Brain pericyte (primary cell): ENCODE results near the gene CYS1.

Experiments used
- DNase-seq: peaks from one replicate; pipeline ENCODE4 v3.0.0-alpha.2; 2012; ENCODE audit warnings: low read depth, low spot score

CYS1 gene

DNA sequence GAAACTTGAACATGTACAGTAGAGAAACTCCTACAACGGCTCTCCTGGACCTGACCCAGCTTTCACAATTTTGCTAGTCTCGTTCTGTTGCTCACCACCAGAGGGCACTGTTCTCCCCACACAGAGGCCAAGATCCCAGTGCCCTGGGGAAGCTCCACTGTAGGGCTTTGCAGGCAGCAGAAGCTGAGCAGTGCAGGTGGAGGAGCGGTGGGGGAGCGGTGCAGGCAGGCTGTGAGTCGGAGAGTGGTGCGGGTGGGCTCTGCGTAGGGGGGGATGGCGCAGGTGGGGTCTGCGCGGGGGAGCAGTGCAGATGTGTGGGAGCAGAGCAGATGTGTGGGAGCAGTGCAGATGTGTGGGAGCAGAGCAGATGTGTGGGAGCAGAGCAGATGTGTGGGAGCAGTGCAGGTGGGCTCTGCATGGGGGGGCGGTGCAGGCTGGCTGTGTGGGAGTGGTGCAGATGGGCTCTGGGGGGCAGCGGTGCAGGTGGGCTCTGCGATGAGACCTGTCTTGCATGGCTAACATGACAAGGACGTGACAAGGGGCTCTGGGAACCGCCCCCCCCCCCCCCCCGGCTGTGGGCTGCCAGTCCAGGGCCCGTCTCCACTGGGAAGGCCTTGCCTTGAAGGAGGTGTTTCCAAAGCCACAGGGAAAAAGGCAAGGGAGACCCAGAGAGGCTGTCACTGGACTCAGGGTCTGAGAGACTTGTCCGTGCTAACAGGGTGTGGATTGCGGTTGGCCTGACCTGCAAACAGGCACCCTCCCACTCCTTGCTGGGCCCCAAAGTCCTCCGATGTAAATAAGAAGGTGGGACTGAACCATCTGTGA is 7.3 kb downstream of the CYS1 start:
- DNase-seq, result peak; percentile 57

DNA sequence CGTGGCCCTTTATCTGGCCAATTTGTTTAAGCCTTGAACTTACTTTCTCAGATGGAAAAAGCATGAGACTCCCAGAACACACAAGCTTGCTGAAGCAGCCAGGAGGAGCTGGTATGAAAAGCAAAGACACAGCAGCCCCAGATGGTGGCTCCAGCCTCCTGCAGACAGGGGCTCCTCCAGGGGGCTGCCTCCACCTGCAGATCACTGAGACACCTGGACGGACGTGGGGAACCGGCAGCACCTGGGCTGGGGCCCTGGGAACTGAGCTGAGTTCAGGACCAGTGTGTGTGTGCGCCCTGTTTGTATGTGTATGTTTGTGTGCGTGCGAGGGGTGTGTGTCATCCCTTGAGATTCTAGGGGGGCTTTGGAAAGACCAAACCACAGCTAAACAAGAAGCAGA is 8.6 kb downstream of the CYS1 start:
- DNase-seq, result no peak

DNA sequence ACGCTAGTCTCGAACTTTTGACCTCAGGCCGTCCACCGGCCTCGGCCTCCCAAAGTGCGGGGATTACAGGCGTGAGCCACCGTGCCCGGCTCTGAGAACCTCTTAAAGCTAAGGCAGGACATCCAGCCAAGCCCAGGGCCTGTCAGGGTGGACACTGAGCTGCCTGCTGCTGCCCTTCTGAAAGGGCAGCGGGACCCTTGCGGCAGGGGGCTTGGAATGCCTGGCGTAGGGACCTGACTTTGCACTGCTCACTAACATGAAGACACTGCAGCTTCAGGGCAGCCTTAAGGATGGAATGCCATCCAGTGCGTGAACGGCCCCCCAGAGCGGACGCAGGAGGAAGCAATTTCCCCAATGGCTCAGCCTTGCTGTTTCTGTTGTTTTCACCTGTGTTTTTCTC is 9.0 kb downstream of the CYS1 start:
- no peak for DNase-seq

DNA sequence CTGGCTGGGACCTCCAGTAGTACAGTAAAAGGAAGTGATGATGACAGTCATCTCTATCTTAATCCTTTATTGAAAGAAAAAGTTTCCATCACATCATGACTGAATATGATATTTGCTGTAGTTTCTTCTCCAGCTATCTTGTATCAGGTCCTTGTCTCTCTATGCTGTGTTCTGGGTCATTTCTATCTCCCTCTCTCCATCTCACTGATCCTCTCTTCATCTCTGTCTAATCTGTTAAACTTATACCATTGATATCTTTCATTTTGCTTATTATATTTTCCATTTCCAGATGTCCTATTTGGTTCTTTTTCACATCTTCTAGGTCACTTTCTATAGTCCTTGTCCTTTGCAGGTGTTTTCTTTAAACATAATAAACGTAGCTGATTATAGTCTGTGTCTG is 12.3 kb downstream of the CYS1 start:
- no peak for DNase-seq

DNA sequence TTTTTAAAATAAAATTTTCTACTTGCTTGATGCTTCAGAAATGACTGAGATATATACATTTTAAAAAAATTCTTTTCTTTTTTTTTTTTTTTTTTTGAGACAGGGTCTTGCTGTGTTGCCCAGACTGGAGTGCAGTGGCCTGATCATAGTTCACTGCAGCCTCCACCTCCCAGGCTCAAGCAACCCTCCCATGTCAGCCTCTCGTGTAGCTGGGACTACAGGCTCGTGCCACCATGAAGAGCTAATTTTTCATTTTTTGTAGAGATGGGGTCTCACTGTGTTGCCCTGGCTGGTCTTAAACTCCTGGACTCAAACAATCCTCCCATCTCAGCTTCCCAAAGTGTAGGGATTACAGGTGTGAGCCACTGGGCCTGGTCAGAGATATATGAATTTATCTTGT is 12.9 kb downstream of the CYS1 start:
- no peak for DNase-seq

DNA sequence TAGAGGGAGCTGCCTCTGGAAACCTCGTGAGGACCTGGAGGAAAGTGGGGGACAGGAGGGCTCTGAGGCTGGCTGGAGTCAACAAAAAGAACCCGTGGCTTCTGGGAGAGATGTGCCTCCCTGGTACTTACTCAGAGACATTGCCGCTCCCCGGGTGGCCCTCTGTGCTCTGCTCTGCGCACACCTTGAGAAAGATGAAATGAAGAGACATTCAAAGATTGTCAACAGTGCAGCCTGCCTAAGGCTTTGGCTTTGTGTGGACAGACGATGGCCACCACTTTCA is 14.5 kb downstream of the CYS1 start:
- DNase-seq, result no peak

DNA sequence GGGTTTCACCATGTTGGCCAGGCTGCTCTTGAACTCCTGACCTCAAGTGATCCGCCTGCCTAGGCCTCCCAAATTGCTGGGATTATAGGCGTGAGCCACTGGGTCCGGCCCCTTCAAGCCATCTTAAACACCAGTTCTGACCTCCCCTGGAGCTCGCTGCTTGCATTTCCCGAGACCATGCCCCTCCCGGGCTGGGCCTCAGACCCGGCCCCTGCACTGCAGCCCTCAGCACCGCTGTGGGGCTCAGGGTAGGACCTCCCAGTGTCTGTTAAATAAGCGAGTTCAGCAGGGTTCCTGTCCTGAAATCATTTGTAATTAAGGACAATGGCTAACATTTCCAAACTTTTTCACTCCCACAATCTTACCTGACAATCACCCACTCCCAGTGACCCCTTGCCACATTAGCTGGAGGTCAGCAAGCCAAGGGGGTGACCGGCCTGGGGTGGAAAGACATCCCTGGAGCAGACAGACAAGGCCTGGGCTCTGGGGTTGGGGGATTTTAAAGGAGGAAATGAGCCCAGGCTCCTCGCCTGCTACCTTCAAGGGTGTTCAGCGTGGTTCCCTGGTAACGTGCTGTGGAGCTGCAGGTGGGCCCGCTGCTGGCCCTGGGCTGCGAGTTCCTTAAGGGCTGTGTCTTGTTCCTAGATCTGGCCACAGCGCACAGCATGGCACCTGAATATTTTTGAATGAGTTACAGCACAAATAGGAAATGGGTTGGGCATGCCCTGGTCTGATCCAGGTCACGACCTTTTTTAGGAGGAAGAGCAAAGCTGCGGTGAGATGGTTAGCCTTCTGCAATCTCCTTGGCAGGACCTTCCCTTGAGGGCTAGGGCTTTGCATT is 15.1 kb downstream of the CYS1 start:
- no peak for DNase-seq

DNA sequence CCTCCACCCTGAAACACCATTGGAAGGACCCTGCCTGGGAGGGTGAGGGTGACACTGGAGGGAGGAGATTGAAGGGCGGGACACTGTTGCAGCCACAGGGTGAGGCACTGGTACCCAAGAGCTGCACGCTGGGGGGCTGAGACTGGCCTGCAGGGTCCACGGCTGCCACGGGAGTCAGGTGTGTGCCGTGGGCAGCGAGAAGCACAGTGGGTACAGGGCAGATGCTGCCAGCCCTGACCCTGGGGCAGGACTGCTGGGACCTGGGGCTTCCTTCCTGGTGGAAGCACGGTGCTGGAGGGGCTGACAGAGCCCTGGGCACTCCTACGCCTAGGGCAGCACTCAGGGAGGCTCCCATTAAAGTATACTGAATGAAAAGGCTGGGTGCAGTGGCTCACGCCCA is 16.6 kb downstream of the CYS1 start:
- DNase-seq, result no peak

DNA sequence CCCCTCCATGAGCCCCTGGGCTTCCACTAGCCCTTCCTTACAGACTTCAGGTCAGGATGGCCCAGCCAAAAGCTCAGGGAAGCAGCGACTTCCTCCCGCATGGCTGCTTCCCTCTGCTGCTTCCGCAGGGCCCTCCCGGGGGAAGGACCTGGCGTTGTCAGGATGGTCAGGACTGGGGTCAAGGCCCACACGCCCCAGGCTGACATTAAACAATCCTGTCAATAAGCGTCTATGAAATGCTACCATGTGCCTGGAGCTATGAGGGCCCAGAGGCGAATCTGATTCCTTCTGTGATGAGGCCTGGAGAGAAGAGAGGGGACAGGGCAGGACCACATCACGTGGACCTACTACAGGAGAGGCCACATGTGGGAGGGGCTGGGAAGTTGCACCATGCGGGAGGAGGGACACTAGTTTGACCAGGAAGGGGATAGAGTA is 17.3 kb downstream of the CYS1 start:
- DNase-seq, result no peak

DNA sequence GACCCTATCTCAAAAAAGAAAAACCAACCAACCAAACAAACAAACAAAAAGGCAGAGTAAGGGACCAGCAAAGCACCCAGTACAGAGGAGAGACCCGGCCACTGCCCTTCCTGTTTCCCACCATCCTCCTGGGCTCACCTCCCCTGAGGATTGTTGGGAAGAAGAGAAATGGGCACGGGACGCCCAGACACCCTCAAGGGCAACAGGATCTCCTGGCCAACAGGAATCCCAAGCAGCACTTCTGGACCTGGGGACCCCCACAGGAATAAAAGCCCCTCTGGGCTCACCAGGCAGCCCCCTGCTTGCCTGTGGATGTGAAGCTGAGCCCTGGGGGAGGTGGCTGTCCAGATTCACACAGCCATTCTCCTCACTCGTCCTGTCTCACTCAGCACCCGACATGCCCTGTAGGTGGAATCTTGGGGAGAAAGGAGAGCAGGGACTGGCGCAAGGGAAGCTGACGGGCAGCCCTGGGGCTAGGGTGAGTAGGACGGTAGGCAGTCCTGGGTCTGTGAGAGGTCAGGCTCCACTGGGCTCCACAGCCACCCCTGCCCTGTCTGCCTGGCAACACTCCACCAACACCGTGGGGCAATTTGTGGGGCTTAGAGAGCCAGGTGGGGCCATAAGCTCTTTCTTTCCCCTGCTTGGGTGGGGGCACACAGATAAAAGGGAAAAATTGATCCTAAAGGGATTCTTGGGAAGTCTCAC is 18.8 kb downstream of the CYS1 start:
- no peak for DNase-seq

DNA sequence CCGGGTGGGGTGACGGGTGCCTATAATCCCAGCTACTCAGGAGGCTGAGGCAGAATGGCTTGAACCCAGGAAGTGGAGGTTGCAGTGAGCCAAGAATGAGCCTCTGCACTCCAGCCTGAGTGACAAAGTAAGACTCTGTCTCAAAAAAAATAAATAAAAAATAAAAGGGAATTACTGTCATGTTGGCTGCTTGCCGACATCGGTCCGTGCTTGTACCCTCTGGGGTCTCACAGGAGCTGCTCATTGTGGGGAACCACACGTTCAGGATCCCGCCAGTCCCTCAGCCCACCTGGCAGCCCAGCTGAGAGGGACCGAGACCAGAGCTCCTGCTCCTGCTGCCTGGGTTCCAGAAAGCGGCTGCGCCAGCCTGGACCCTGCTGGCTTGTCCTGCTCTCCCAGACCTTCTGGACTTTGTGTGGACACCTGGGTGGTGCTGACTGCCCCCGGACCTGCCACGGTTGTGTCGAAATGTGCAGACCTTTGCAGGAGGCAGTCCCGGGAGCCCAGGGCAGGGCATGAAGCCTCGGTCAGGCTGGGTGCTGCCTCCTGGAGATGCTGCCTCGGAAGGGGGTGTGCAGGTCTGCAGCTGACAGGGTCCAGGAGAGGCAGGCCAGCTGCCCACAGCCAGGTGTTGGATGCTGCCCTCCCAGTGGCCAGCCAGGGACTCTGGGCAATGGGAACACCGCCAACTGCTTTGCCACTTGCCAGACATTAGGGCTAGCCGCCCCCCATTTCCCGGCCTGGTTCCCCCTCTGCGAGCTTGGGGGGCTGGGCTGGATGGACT is 20.5 kb downstream of the CYS1 start:
- no peak for DNase-seq

DNA sequence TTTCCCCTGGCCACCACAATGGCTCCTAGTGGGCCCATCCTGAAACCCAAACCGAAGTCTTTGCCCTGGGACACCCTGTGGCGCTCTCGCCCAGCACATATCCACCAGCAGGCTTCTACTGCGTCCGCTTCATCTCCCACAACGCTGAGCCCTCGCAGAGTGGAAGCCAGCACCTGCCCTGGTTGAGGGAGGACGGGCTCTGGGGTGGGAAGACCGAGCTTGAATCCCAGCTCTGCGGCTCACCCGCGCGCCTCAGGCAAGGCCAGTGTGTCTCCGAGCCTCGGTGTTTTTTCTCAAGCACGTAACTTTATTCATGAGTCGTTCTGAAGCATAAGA is 21.2 kb downstream of the CYS1 start:
- no peak for DNase-seq

DNA sequence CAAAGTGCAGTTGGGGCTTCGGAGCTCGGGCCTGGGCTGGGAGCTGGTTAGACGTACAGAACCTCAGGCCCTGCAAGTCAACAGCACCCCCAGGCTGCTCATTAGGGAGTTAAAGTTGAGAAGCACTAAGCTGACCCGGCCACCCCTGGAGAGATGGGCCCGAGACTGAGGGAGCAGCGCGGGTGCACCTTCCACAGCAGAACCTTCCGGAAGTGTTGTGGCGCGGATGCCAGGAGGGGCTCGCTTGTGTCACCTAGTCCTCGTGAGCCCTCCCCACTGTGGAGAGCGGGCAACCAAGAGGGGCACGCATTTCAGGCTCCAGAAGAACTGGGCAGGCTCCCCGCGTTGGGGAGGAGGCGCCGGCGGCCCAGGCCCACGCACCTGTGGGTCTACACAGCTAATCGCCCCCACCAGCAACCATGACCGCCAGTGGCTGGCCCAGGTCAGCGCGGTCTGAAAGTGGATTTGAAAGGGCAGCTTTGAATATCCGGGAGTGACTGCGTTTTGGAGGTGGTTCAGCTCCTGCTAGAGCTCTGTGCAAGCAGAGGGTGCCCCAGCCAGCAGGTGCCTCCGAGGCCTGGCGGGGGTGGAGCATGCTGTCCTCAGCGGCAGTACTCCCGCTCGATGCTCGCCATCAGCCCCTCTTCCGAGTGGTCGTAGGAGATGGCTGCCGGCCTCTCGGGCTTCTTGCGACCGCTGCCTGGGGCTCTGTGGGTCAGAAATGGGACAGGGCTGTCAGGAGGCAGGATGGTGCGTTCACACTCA is 21.8 kb downstream of the CYS1 start:
- DNase-seq, result no peak

DNA sequence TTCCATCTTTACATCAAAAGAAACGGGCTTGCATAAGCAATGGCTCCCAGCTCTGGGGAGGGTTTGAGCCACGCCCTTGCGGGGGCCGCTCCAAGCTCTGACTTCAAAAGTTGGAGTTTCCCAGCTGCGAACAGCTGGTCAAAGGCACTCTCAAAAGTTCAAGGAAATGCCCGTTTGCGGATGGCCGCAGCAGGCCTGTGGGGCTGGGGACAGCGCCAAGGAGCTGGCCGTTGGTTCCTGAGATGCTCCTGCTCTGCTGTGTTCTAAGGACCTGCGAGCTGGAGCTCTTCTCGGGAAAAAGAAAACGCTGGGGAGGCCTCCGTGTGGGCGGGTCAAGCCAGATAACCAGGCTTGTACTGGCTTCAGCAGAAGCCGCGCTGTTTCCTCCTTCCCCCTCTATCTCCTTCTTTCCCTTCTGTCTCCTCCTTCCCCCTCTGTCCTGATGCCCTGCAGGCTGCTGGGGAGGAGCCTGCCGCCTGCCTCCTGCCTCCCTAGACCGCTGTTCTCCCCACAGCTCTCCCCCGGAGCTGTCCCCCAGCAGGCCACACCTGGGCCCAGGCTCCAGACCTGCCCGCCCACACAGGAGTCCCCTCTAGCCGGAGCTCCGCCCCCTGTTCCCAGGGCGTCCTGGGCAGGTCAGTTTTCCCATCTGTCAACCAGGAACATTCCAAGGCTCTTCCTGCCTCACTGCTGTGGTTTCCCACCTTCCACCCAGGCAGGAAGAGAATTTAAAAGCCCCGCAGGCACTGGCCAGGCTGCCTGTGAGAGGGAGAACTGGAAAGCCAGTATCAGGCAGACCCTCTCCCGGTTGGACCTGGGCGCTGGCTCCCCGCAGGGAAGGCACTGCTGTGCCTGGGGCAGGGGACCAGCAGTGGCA is 22.7 kb downstream of the CYS1 start:
- DNase-seq, result no peak

DNA sequence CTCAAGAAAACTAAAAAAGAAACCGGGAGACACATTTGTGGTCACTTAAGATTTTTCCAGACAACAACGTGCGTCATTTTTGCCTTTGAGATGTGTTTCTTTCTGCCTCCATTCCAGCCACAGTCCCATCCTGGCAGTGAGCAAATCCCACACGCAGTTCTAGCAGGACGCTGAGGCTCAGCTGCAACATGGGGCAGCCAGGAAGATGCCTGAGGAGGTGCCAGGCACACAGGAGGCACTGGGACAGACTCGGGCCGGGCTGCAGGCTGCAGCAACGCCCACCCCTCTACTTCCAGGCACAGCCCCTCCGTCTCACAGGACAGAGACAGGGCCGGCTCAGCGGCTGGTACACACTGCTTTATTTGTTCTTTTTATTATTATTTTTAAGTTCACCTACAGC is 23.8 kb downstream of the CYS1 start:
- no peak for DNase-seq

DNA sequence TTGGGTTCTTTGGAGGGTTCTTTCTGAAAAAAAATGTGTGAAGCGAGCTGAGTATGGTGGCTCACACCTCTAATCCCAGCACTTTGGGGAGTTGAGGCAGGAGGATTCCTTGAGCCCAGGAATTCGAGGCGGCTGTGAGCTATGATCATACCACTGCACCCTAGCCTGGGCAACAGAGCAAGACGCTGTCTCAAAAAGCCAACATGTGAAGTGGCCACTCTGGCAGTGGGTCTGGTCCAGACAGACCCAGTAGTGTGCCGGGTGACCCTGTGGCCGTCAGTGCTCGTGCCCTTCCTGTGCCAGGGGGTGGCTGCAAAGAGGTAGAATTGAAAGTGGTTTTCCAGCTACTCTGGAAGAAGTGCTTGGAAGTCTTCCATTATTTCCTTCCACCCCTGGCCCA is 25.2 kb downstream of the CYS1 start:
- no peak for DNase-seq

DNA sequence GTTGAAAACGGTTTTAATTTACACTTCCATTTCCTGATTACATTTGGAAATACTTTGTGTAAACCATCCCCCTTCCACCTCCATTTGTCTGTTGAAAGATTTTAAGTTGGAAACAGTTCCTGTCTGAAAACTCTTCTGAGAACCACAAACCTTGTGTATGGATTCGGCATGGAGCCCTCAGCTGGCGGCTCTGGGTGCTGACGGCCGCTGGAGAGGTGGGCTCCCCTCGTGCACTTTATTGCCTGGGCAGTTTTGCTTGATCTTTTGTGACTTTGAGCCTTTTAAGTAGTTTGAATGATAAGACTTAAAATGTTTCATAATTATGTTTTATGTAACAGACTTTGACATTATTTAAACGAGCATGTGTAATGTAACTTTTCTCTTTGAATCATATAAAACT is 25.8 kb downstream of the CYS1 start:
- DNase-seq, result no peak

DNA sequence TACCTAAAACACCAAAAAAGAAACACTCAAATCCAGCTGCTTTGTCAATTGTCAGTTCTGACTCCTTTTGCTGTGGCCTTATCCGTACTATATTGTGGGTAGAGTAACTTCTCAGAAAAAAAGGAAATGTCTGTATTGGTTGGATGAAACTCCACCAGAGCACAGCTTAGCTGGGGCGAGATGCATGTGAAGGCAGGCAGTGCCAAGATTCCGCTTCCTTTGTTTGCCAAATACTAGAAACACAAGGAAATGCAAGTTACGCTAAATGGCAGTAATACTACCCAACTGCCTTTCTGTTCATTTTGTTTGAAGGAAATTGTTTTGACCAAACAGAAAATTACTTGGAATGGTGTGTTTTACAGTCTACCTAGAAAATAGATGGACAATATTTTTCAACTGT is 26.9 kb downstream of the CYS1 start:
- no peak for DNase-seq

DNA sequence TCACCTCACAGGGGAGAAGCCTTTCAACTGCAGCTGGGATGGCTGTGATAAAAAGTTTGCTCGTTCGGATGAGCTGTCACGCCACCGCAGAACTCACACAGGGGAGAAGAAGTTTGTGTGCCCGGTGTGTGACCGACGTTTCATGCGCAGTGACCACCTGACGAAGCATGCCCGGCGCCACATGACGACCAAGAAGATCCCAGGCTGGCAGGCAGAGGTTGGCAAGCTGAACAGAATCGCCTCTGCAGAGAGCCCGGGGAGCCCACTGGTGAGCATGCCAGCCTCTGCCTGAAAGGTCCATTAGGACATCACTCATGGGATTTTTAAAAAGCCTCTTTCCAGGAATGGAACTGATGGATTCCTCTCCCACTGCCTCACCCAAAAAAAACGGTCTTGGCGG is 28.0 kb downstream of the CYS1 start:
- DNase-seq, result no peak

DNA sequence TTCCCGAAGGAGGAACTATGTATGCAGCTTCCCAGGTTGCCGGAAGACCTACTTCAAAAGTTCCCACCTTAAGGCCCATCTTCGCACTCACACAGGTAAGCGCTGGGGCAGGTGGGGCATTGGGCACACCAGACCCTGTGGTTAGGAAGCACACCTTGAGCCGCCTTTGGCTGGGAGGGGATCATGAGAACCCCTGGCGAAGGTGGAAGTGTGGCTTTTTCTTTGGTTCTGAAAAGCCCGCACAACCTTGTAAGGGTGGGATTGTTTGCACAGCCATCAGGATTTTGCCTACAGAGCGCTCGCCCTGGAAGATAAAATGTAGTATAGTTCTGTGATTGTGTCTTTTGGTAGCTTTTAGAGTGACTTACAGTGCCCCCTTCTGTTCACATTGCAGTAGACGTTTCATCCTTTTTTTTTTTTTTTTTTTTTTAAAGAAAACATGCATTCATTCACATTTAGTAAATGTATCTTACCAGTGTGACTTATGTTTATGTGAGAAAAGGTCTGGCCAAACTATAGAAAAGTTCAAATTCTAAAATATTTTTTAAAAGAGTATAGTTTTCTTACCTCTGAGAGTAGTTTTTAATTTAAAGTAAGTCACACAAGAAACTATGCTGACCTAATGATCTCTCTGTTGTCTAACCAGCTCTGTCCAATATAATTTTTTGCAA is 31.6 kb downstream of the CYS1 start:
- DNase-seq, result no peak
